HepG2 (cell line): Measurements from ENCODE around the gene MAJIN. TPM values are rescaled to one million over a fixed set of nuclear protein-coding genes. Genes with fewer than 3 reads are reported as not detected.
A peak's percentile ranks its signal among the peaks of the same experiment; 100 is the strongest.

ENCODE experiments used
- ATAC-seq: fragments of 200-7000 bp; cut with Tn5 transposase; 3 replicates; pipeline ENCODE4 v1.9.1; 2020; ENCODE audit warnings: mild to moderate bottlenecking, moderate library complexity
- BruUV-seq: library from RNA; stranded (reverse); fragments of 400-500 nt; replicated peaks from 2 replicates; lab custom pipeline; 2021; lab: Mats Ljungman, UMichigan
- CTCF ChIA-PET: fragments of 300-600 bp; formaldehyde crosslinking; extraction: SDS; loops from one replicate; lab custom pipeline; 2021; ENCODE audit warnings: low total read pairs, inconsistent platforms, low intra/inter-chr PET ratio; lab: Yijun Ruan, JAX
- POLR2A ChIA-PET: fragments of 350-600 bp; sonication (Branson Sonifier 250); formaldehyde crosslinking; loops from one replicate; lab custom pipeline; 2020; ENCODE audit warnings: antibody characterized with exemption, inconsistent platforms; lab: Yijun Ruan, JAX
- DNase-seq: peaks from one replicate; pipeline ENCODE4 v3.0.0-alpha.2; 2015; ENCODE audit warnings: low spot score
- FAIRE-seq: peaks from 3 replicates; lab custom pipeline; 2011; peaks lifted over from hg19 to GRCh38; lab: Jason Lieb, UNC
- H2AFZ ChIP-seq: one replicate; pipeline ENCODE4 v1.6.1; 2011; ENCODE audit warnings: low read length, inconsistent platforms
- H3K27ac ChIP-seq: fragments of 300-600 bp; 3 replicates; pipeline ENCODE4 v1.8.0; 2011; ENCODE audit warnings: mixed run types, mild to moderate bottlenecking, mixed read lengths, low read length, inconsistent platforms; ENCODE audit not compliant: insufficient read depth; ENCODE audit errors: extremely low read length
- H3K27me3 ChIP-seq, 2 experiments: fragments of 200-600 bp in 1 of 2; 2 replicates in 1 of 2; 3 replicates in 1 of 2; pipeline versions ENCODE4 v1.6.0 to v1.8.0; 2011; ENCODE audit warnings: low read length in 2 of 2, mild to moderate bottlenecking in 2 of 2, moderate library complexity in 2 of 2, inconsistent platforms in 1 of 2; ENCODE audit not compliant: insufficient read depth in 2 of 2, control insufficient read depth in 1 of 2
- H3K36me3 ChIP-seq, 2 experiments: fragments of 200-600 bp in 1 of 2; replicated peaks in 1 of 2; 2 replicates in 1 of 2; 3 replicates in 1 of 2; pipeline versions ENCODE4 v1.5.1 to v1.8.0; 2011; ENCODE audit warnings: low read length in 2 of 2, inconsistent platforms in 1 of 2; ENCODE audit not compliant: insufficient read depth in 2 of 2, control insufficient read depth in 1 of 2
- H3K4me1 ChIP-seq: 2 replicates; pipeline ENCODE4 v1.5.1; 2012; ENCODE audit warnings: low read length, inconsistent platforms; ENCODE audit not compliant: insufficient read depth
- H3K4me2 ChIP-seq: 2 replicates; pipeline ENCODE4 v1.6.0; 2011; ENCODE audit warnings: low read depth, low read length, inconsistent platforms
- H3K4me3 ChIP-seq, 3 experiments: fragments of 200-600 bp in 1 of 3; sonication (generic), shearing (Covaris generic) in 1 of 3; replicated peaks in 1 of 3; 2 replicates each; pipeline ENCODE4 v1.5.1; 2011 to 2016; ENCODE audit warnings: low read length in 3 of 3, inconsistent platforms in 2 of 3, low read depth in 2 of 3, mild to moderate bottlenecking in 2 of 3, control low read depth in 1 of 3, mixed read lengths in 1 of 3; ENCODE audit not compliant: insufficient read depth in 1 of 3
- H3K79me2 ChIP-seq: one replicate; pipeline ENCODE4 v1.6.1; 2011; ENCODE audit warnings: low read length, inconsistent platforms; ENCODE audit not compliant: insufficient read depth
- H3K9ac ChIP-seq: 2 replicates; pipeline ENCODE4 v1.6.0; 2011; ENCODE audit warnings: mild to moderate bottlenecking, low read depth, low read length, inconsistent platforms; ENCODE audit not compliant: insufficient read depth
- H3K9me3 ChIP-seq: 2 replicates; pipeline ENCODE4 v1.5.1; 2012; ENCODE audit warnings: mild to moderate bottlenecking, low read length
- H4K20me1 ChIP-seq: 2 replicates; pipeline ENCODE4 v1.6.0; 2011; ENCODE audit warnings: inconsistent platforms, mild to moderate bottlenecking, low read length, moderate library complexity; ENCODE audit not compliant: insufficient read depth
- CREM ChIP-seq, 2 experiments: sonication (generic) in 1 of 2; formaldehyde crosslinking in 1 of 2; IDR thresholded peaks; 2 replicates each; pipeline versions ENCODE4 v1.4.0 to v1.6.1; 2016 to 2020; ENCODE audit warnings: antibody characterized with exemption in 1 of 2, mild to moderate bottlenecking in 1 of 2, missing genetic modification reagents in 1 of 2
- EP300 ChIP-seq, 3 experiments: sonication (generic) in 1 of 3; formaldehyde crosslinking in 1 of 3; IDR thresholded peaks; 2 replicates each; pipeline versions ENCODE4 v1.5.1 to v1.6.1; 2011 to 2020; ENCODE audit warnings: low read depth in 2 of 3, low read length in 2 of 3, borderline replicate concordance in 1 of 3, improper control_type of control experiment in 1 of 3, mild to moderate bottlenecking in 1 of 3, missing genetic modification reagents in 1 of 3, moderate library complexity in 1 of 3
- FOXA3 ChIP-seq: IDR thresholded peaks from 2 replicates; pipeline ENCODE4 v1.6.1; 2016; ENCODE audit warnings: missing genetic modification reagents, missing compliant biosample characterization
- NRL ChIP-seq: sonication (generic); formaldehyde crosslinking; IDR thresholded peaks from 2 replicates; pipeline ENCODE4 v1.5.0; 2020; ENCODE audit warnings: missing genetic modification reagents, mild to moderate bottlenecking, moderate library complexity, borderline replicate concordance
- POLR2AphosphoS5 ChIP-seq: IDR thresholded peaks from 2 replicates; pipeline ENCODE4 v1.6.1; 2012; ENCODE audit warnings: low read depth, low read length
- SMARCC2 ChIP-seq: fragments of 450-650 bp; IDR thresholded peaks from 2 replicates; pipeline ENCODE4 v1.6.1; 2017; ENCODE audit warnings: antibody characterized with exemption, mild to moderate bottlenecking
- TAF1 ChIP-seq: sonication (generic); formaldehyde crosslinking; IDR thresholded peaks from 2 replicates; pipeline ENCODE4 v1.4.0; 2020; ENCODE audit warnings: missing genetic modification reagents
- YEATS4 ChIP-seq: sonication (generic); formaldehyde crosslinking; IDR thresholded peaks from 2 replicates; pipeline ENCODE4 v1.4.0; 2020; ENCODE audit warnings: missing genetic modification reagents, borderline replicate concordance
- YY1 ChIP-seq: IDR thresholded peaks from 2 replicates; pipeline ENCODE4 v1.6.1; 2011; ENCODE audit warnings: low read length, low read depth, moderate library complexity, mild to moderate bottlenecking; ENCODE audit not compliant: insufficient read depth, insufficient replicate concordance
- ZKSCAN1 ChIP-seq: fragments of 150-350 bp; IDR thresholded peaks from 2 replicates; pipeline ENCODE4 v1.6.1; 2014; ENCODE audit warnings: low read length
- ZMAT3 ChIP-seq: sonication (generic); formaldehyde crosslinking; conservative IDR thresholded peaks from 2 replicates; pipeline ENCODE4 v1.7.0; 2021; ENCODE audit warnings: missing genetic modification reagents
- ZMYM3 ChIP-seq: sonication (generic); formaldehyde crosslinking; IDR thresholded peaks from 2 replicates; pipeline ENCODE4 v1.5.1; 2020; ENCODE audit warnings: mild to moderate bottlenecking, missing genetic modification reagents
- ZNF557 ChIP-seq: sonication (generic); formaldehyde crosslinking; IDR thresholded peaks from 2 replicates; pipeline ENCODE4 v1.4.0; 2020; ENCODE audit warnings: missing genetic modification reagents
- ZNF564 ChIP-seq: sonication (generic); formaldehyde crosslinking; IDR thresholded peaks from 2 replicates; pipeline ENCODE4 v1.8.1; 2023; ENCODE audit warnings: mild to moderate bottlenecking, missing genetic modification reagents
- ZNF576 ChIP-seq: sonication (generic); formaldehyde crosslinking; IDR thresholded peaks from 2 replicates; pipeline ENCODE4 v1.4.0; 2020; ENCODE audit warnings: mild to moderate bottlenecking, missing genetic modification reagents
- ZNF580 ChIP-seq: IDR thresholded peaks from 2 replicates; pipeline ENCODE4 v1.6.1; 2016; ENCODE audit warnings: low read depth, borderline replicate concordance
- ZNF609 ChIP-seq: sonication (generic); formaldehyde crosslinking; IDR thresholded peaks from 2 replicates; pipeline ENCODE4 v1.4.0; 2020; ENCODE audit warnings: mild to moderate bottlenecking, missing genetic modification reagents, borderline replicate concordance
- ZNF747 ChIP-seq: sonication (generic); formaldehyde crosslinking; IDR thresholded peaks from 2 replicates; pipeline ENCODE4 v1.8.1; 2023; ENCODE audit warnings: missing genetic modification reagents, mild to moderate bottlenecking, borderline replicate concordance
- WGBS: methylation state at CpG from one replicate; pipeline ENCODE4 v1.1.6; 2017; ENCODE audit warnings: low lambda C conversion rate; 5-methylcytosine and 5-hydroxymethylcytosine counted together
- in situ Hi-C: cut with HindIII; loops from 2 replicates; pipeline ENCODE4 v1.10.0; 2017; ENCODE audit warnings: low pct_unique_long_range_greater_than_20kb; ENCODE audit not compliant: extremely low pct_ligation_motif_present
- intact Hi-C: fragments of 100-400 bp; cut with micrococcal nuclease; formaldehyde crosslinking; loops from one replicate; pipeline ENCODE4 v1.10.0; 2022; ENCODE audit not compliant: unreplicated experiment
- polyA plus RNA-seq, 8 experiments: library from polyadenylated mRNA; depleted of rRNA in 3 of 8; stranded (reverse) in 7 of 8; unstranded in 1 of 8; fragments of >200 nt; fragmentation: Illumina TruSeq in 4 of 8; extraction: Trizol in 4 of 8; gene quantifications; 2 replicates each; pipeline versions ENCODE4 v1.2.1 to v1.2.3, GENCODE V29; 2011 to 2016; ENCODE audit warnings: low read depth in 4 of 8, missing spikeins in 1 of 8, mixed read lengths in 1 of 8; ENCODE audit not compliant: insufficient read depth in 1 of 8
- total RNA-seq, 5 experiments: library from RNA; depleted of rRNA; stranded (reverse); fragments of >200 nt; fragmentation: Illumina TruSeq; extraction: Trizol; gene quantifications; 2 replicates each; pipeline ENCODE4 v1.2.3, GENCODE V29; 2016; ENCODE audit warnings: low read depth in 1 of 5

MAJIN gene
- total and polyA plus RNA-seq, 2 of the 13 experiments (the other 11 are each of a cell fraction or from before 2014, with no cell fraction given): not detected

- DNase-seq (peak; percentile 94), ATAC-seq (peak; percentile 85), FAIRE-seq (peak; percentile 93)
- WGBS: 0% methylated on average over 8 of the region's 9 CpGs
- peak within 1 kb of the TSS; percentile 71 for H3K9ac ChIP-seq
- peak within 1 kb of the TSS; percentile 53 to 81 (median 60) for H3K4me3 ChIP-seq
- BruUV-seq: no TSS peak
- H2AFZ ChIP-seq: peak within 1 kb of the TSS; percentile 80
- no peaks in the 10 kb centered on the region; a peak in 1 of 5 replicates for H3K36me3 ChIP-seq
- H3K4me2 ChIP-seq: peak within 1 kb of the TSS; percentile 95
- peak within 1 kb of the TSS; percentile 56 for H3K27ac ChIP-seq
- no peaks in the 10 kb centered on the region for H3K9me3 ChIP-seq
- peaks cover 58% of the 10 kb centered on the region for H3K4me1 ChIP-seq
- intact Hi-C loops: loop anchor here (2.0 to 5.0 kb wide), 4 partner anchors 62 to 150 kb away; partner anchors contain the start of genes ATG2A, GPHA2 and PPP2R5B
- no peaks in the 10 kb centered on the region for H3K79me2 ChIP-seq
- H4K20me1 ChIP-seq: no peaks in the 10 kb centered on the region
- CTCF ChIA-PET: interaction anchor here (1.0 kb wide), 1 partner anchor 17 kb away, joined by 3 read pairs; the partner anchor contains the start of gene ARL2
- no peaks in the 10 kb centered on the region; a peak in 1 of 5 replicates for H3K27me3 ChIP-seq
- in situ Hi-C loops: no loop called here
- POLR2A ChIA-PET: interaction anchor here (0.6 to 4.0 kb wide), 19 partner anchors 9 to 421 kb away, joined by 3 to 42 read pairs (median 4); partner anchors contain the start of genes ARL2, FAU, GPHA2 and MRPL49
- TF ChIP-seq ZNF609 (CRISPR knock-in tag): peak; percentile 50; the same call in 1 of the 2 replicates
- TF ChIP-seq ZMAT3: no peak
- TF ChIP-seq TAF1 (CRISPR knock-in tag): peak; percentile 65; the same call in 1 of the 2 replicates
- peak; percentile 62 for TF ChIP-seq FOXA3 (CRISPR knock-in tag)
- TF ChIP-seq ZNF747 (CRISPR knock-in tag): peak; percentile 56; the same call in 1 of the 2 replicates
- TF ChIP-seq ZNF557 (CRISPR knock-in tag): 0 out of 2 replicates have a peak, but pooled peaks have one; percentile 49
- TF ChIP-seq YY1: peak; percentile 12
- TF ChIP-seq ZKSCAN1: no peak
- no peak for TF ChIP-seq YEATS4 (CRISPR knock-in tag)
- peak in 1 of 2 experiments; percentile 63; a peak in 2 of 4 replicates for TF ChIP-seq EP300 (IDR thresholded peaks at IDR 0.05; ENCODE audit: low read depth in 2 of 2, low read length in 2 of 2)
- TF ChIP-seq EP300 (CRISPR knock-in tag; IDR thresholded peaks at IDR 0.05; ENCODE audit: borderline replicate concordance): peak; percentile 60
- TF ChIP-seq CREM (IDR thresholded peaks at IDR 0.05): peak; percentile 24; the same call in 1 of the 2 replicates
- no peak for TF ChIP-seq CREM (CRISPR knock-in tag; IDR thresholded peaks at IDR 0.05)
- TF ChIP-seq ZNF580 (CRISPR knock-in tag): peak; percentile 32; the same call in 1 of the 2 replicates
- peak; percentile 89; the same call in 1 of the 2 replicates for TF ChIP-seq NRL (CRISPR knock-in tag)
- TF ChIP-seq ZNF576 (CRISPR knock-in tag): no peak
- peak; percentile 77 for TF ChIP-seq POLR2AphosphoS5
- TF ChIP-seq ZNF564: peak; percentile 79; the same call in 1 of the 2 replicates
- TF ChIP-seq ZMYM3 (CRISPR knock-in tag): peak; percentile 77; the same call in 1 of the 2 replicates
- TF ChIP-seq SMARCC2: no peak
These were observed 24.9 kb upstream of the MAJIN start, which contains the start of gene BATF2 for GRCh38 chr11:64996710-64997380. Gene BATF2, minus strand, starts transcription at chr11:64996971. Its CDS starts 57 bp downstream, at chr11:64996914.
